Naive thymus-derived CD4-positive, alpha-beta T cell (primary cell): ENCODE data around the gene RAC2. TPM values are rescaled to one million over a fixed set of nuclear protein-coding genes. Genes with fewer than 3 reads are reported as not detected.

Experiments used
- ATAC-seq: fragments of 150-1000 bp; cut with Tn5 transposase; 2 replicates; pipeline ENCODE4 v1.10.0; 2021; ENCODE audit warnings: mild to moderate bottlenecking, moderate library complexity
- CTCF ChIA-PET: fragments of 350-600 bp; sonication (Branson Sonifier 250); formaldehyde crosslinking; loops from one replicate; lab custom pipeline; 2021; ENCODE audit warnings: antibody characterized with exemption; lab: Charles Lee
- POLR2A ChIA-PET: fragments of 350-600 bp; sonication (Branson Sonifier 250); formaldehyde crosslinking; loops from one replicate; lab custom pipeline; 2021; ENCODE audit warnings: antibody characterized with exemption, inconsistent platforms; lab: Charles Lee
- DNase-seq, 9 donors: peaks; one replicate each; pipeline versions ENCODE4 v3.0.0 to v3.0.0-alpha.2; 2020 to 2022; ENCODE audit warnings: mixed read lengths in 1 of 9
- H3K27ac ChIP-seq: one replicate; pipeline ENCODE4 v1.7.0; 2013; ENCODE audit warnings: mild to moderate bottlenecking, low read depth, low read length, moderate library complexity
- H3K27me3 ChIP-seq, 2 donors: one replicate each; pipeline ENCODE4 v1.7.0; 2013; ENCODE audit warnings: low read length in 2 of 2, mild to moderate bottlenecking in 2 of 2, moderate library complexity in 2 of 2; ENCODE audit not compliant: control insufficient read depth in 2 of 2, insufficient read depth in 2 of 2
- H3K36me3 ChIP-seq, 3 experiments: 1 replicate in 2 of 3; 2 replicates in 1 of 3; pipeline ENCODE4 v1.7.0; 2013; ENCODE audit warnings: low read length in 3 of 3, mild to moderate bottlenecking in 3 of 3, moderate library complexity in 1 of 3; ENCODE audit not compliant: insufficient read depth in 3 of 3, control insufficient read depth in 2 of 3
- H3K4me1 ChIP-seq, 2 donors: one replicate each; pipeline ENCODE4 v1.7.0; 2013; ENCODE audit warnings: low read length in 2 of 2, mild to moderate bottlenecking in 2 of 2, moderate library complexity in 1 of 2; ENCODE audit not compliant: control insufficient read depth in 2 of 2, insufficient read depth in 2 of 2
- H3K4me3 ChIP-seq: 2 replicates; pipeline ENCODE4 v1.7.0; 2013; ENCODE audit warnings: mild to moderate bottlenecking, low read length
- H3K9me3 ChIP-seq, 3 experiments: 1 replicate in 2 of 3; 2 replicates in 1 of 3; pipeline ENCODE4 v1.7.0; 2013; ENCODE audit warnings: low read length in 3 of 3; ENCODE audit not compliant: control insufficient read depth in 2 of 3
- H3K27ac Mint-ChIP-seq, 9 donors: one replicate each; pipeline ENCODE4 v1.8.0; 2020 to 2022; ENCODE audit warnings: mixed read lengths in 9 of 9, mild to moderate bottlenecking in 8 of 9, moderate library complexity in 5 of 9, inconsistent platforms in 2 of 9
- H3K27me3 Mint-ChIP-seq, 5 donors: one replicate each; pipeline ENCODE4 v1.8.0; 2021 to 2022; ENCODE audit warnings: mixed read lengths in 5 of 5, mild to moderate bottlenecking in 1 of 5
- H3K36me3 Mint-ChIP-seq, 5 donors: one replicate each; pipeline ENCODE4 v1.8.0; 2020 to 2022; ENCODE audit warnings: mixed read lengths in 5 of 5, mild to moderate bottlenecking in 3 of 5, inconsistent platforms in 1 of 5
- H3K4me1 Mint-ChIP-seq, 7 donors: one replicate each; pipeline ENCODE4 v1.8.0; 2020 to 2022; ENCODE audit warnings: mixed read lengths in 7 of 7, mild to moderate bottlenecking in 3 of 7, inconsistent platforms in 1 of 7
- H3K4me3 Mint-ChIP-seq, 10 donors: one replicate each; pipeline ENCODE4 v1.8.0; 2020 to 2022; ENCODE audit warnings: mild to moderate bottlenecking in 10 of 10, mixed read lengths in 10 of 10, moderate library complexity in 6 of 10, inconsistent platforms in 2 of 10
- H3K9me3 Mint-ChIP-seq, 11 donors: one replicate each; pipeline ENCODE4 v1.8.0; 2020 to 2022; ENCODE audit warnings: mixed read lengths in 11 of 11, mild to moderate bottlenecking in 4 of 11, inconsistent platforms in 1 of 11, moderate library complexity in 1 of 11
- intact Hi-C, 2 donors: fragments of 100-400 bp; cut with micrococcal nuclease; formaldehyde crosslinking; loops; one replicate each; pipeline ENCODE4 v1.15.1; 2023
- polyA plus RNA-seq, 2 donors: library from polyadenylated mRNA; unstranded; fragments of 300-500 nt; fragmentation: Illumina TruSeq; gene quantifications; one replicate each; pipeline ENCODE4 v1.2.3, GENCODE V29; 2021
- total RNA-seq, 6 experiments: library from RNA in 5 of 6; stranded (reverse) in 5 of 6; gene quantifications; 1 replicate in 5 of 6; 2 replicates in 1 of 6; pipeline ENCODE4 v1.2.3 and lab custom pipeline; 2021 to 2026

Gene RAC2
- total and polyA plus RNA-seq, 7 experiments from 2014 or later = 263 to 886 (median 468) TPM

GRCh38 chr22:37239336-37240239, 4.5 kb downstream of the RAC2 start:
- Mint-ChIP-seq H3K4me1 (peaks cover 72 to 87% (median 84%) of the 10 kb centered on the region in 7 donors), H3K36me3 (peaks cover 14 to 67% (median 35%) of the 10 kb centered on the region in 5 donors), H3K27me3 (no peaks in the 10 kb centered on the region), H3K9me3 (no peaks in the 10 kb centered on the region), H3K4me3 (peak overlapping the region; percentile 86 to 99 (median 97)), H3K27ac (peak overlapping the region; percentile 96 to 100 (median 98))
- Histone ChIP-seq H3K27me3 (no peaks in the 10 kb centered on the region), H3K9me3 (no peaks in the 10 kb centered on the region), H3K4me3 (peak overlapping the region; percentile 49), H3K4me1 (peaks cover 74 to 76% of the 10 kb centered on the region in 2 donors), H3K36me3 (peaks cover 15 to 57% (median 29%) of the 10 kb centered on the region in 3 experiments), H3K27ac (peak overlapping the region; percentile 86)
- intact Hi-C loops = loop anchor here (2.0 to 10.0 kb wide), 6 partner anchors 73 to 855 kb away; partner anchors contain the start of genes GGA1 (in 2 of the 2), IL2RB (in 1 of the 2) and MYH9 (in 1 of the 2)
- POLR2A ChIA-PET = interaction anchor here (0.6 to 10.8 kb wide), 13 partner anchors 8 to 464 kb away, joined by 3 to 335 read pairs (median 7); partner anchors contain the start of gene MFNG
- CTCF ChIA-PET = interaction anchor here (0.8 to 10.3 kb wide), 10 partner anchors 10 to 117 kb away, joined by 3 to 184 read pairs (median 8); no protein-coding TSS in a partner anchor
- peak in 1 of 9 donors; percentile 23 for DNase-seq
- ATAC-seq = no peak

DNA sequence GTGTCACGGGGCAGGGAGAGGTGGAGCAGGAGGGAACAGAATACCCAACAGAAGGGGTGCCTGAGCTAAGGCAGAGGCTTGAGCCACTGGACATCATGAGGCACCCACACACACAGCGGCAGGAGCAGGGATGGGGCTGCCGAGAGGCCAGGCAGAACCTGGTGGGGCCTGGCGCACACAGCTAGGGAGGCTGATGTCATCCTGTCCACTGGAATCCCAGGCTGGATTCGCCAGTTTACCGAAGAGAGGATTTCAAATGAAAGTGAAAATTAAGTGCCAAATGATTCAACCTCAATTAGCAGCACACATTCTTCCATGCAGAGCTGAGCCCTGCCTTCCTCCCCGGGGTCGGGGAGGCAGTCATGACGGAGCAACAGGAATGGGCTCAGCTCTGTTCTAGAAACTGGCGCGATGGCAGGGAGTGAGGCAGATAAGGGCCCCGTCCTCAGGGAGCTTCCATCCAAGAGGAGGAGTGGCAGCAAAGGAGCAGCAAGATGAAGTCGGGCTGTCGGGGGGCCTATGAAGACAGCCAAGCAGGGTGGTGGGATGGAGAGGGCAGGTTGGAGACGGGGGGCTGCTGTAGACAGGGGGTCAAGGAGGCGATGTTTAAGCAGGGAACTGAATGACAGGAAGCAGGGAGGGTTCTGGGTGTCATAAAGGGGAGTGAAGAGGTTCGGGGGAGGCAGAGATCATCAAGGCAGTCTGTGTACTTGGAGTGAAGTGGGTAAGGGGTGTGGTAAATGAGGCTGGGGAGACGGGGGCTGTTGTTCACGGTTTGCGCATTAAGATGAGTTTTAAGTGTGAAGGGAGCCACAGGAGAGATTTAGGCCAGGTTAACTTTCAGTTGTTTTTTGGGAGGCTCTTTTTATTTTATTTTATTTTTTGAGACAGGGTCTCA, 6.4 kb downstream of the RAC2 start:
- intact Hi-C loops = loop anchor here (1.0 to 10.0 kb wide), 7 partner anchors 7 to 853 kb away; partner anchors contain the start of gene MYH9 (in 1 of the 2)
- Mint-ChIP-seq H3K27ac (peak overlapping the region; percentile 93 to 100 (median 98)), H3K9me3 (no peaks in the 10 kb centered on the region), H3K27me3 (no peaks in the 10 kb centered on the region), H3K4me3 (peak overlapping the region; percentile 85 to 99 (median 92)), H3K4me1 (peaks cover 80 to 100% (median 95%) of the 10 kb centered on the region in 7 donors), H3K36me3 (peaks cover 14 to 74% (median 42%) of the 10 kb centered on the region in 5 donors)
- Histone ChIP-seq H3K36me3 (peaks cover 20 to 74% (median 33%) of the 10 kb centered on the region in 3 experiments), H3K27me3 (no peaks in the 10 kb centered on the region), H3K4me1 (peaks cover 87 to 90% of the 10 kb centered on the region in 2 donors), H3K27ac (peak overlapping the region; percentile 86), H3K9me3 (no peaks in the 10 kb centered on the region), H3K4me3 (peak overlapping the region; percentile 49)
- ChIA-PET CTCF (interaction anchor here (0.5 to 10.3 kb wide), 23 partner anchors 8 to 708 kb away, joined by 3 to 184 read pairs (median 5); no protein-coding TSS in a partner anchor), POLR2A (interaction anchor here (0.6 to 10.8 kb wide), 23 partner anchors 6 to 256 kb away, joined by 3 to 335 read pairs (median 5); partner anchors contain the start of genes IL2RB and MFNG)
- ATAC-seq = no peak
- DNase-seq = peak in 6 of 9 donors; percentile 21 to 63 (median 46)

DNA sequence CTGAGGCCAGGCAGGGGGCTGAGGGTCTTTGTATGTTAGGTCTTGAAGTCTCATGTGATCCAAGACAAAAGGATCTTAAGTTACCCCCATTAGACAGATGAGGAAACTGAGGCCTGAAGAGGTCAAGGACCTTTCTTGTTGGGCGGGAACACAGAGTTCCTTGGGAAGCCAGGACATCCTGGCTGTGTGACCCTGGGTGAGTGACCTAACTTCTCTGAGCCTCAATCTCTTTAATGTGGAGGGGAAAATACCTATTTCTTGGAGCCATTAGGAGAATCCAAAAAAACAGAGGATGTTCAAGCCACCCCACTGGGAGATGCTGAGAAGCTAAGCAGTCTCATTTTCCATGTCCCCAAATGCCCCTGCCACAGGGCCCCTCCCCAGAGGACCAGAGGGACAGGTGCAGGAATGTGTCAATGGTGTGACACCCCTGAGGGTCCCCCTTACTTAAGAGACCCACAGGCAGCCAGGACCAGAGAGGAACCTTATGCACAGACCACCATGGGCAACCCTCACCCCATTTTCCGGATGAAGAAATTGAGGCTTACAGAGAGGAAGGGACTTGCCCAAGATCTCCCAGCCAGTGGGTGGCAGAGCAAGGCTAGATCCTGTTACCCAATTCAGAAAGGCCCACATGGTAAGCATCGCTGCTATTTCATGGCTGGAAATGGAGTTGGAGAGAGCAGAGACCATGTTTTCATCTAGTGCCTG, 8.0 kb downstream of the RAC2 start:
- DNase-seq = peak in 1 of 9 donors; percentile 20
- no peaks in the 10 kb centered on the region for H3K27me3 Mint-ChIP-seq
- Histone ChIP-seq H3K9me3 (no peaks in the 10 kb centered on the region), H3K4me1 (peaks cover 92 to 94% of the 10 kb centered on the region in 2 donors), H3K27ac (peak overlapping the region; percentile 86), H3K36me3 (peaks cover 21 to 76% (median 28%) of the 10 kb centered on the region in 3 experiments), H3K4me3 (peak overlapping the region; percentile 21), H3K27me3 (no peaks in the 10 kb centered on the region)
- intact Hi-C loops = loop anchor here in 1 of 2 donors (10.0 kb wide), 1 partner anchor 851 kb away; the partner anchor contains the start of gene MYH9
- peaks cover 83 to 100% (median 98%) of the 10 kb centered on the region in 7 donors for H3K4me1 Mint-ChIP-seq
- ChIA-PET CTCF (interaction anchor here (0.9 to 10.3 kb wide), 3 partner anchors 25 to 37 kb away, joined by 4 to 184 read pairs (median 5); no protein-coding TSS in a partner anchor), POLR2A (interaction anchor here (1.0 to 9.8 kb wide), 3 partner anchors 9 to 21 kb away, joined by 6 to 335 read pairs (median 278); partner anchors contain the start of genes RAC2 and SSTR3)
- H3K4me3 Mint-ChIP-seq = peak overlapping the region; percentile 65 to 99 (median 88)
- H3K36me3 Mint-ChIP-seq = peaks cover 10 to 74% (median 37%) of the 10 kb centered on the region in 5 donors
- no peaks in the 10 kb centered on the region for H3K9me3 Mint-ChIP-seq
- ATAC-seq = no peak
- H3K27ac Mint-ChIP-seq = peak overlapping the region; percentile 86 to 100 (median 98)

- Mint-ChIP-seq H3K27ac (peak overlapping the region; percentile 86 to 100 (median 98)), H3K4me1 (peaks cover 83 to 100% (median 98%) of the 10 kb centered on the region in 7 donors), H3K9me3 (peaks cover 0 to 1% (median 0%) of the 10 kb centered on the region in 11 donors), H3K27me3 (no peaks in the 10 kb centered on the region), H3K4me3 (peak overlapping the region; percentile 76 to 99 (median 86)), H3K36me3 (peaks cover 5 to 70% (median 35%) of the 10 kb centered on the region in 5 donors)
- peaks cover 91 to 94% of the 10 kb centered on the region in 2 donors for H3K4me1 ChIP-seq
- ATAC-seq (no peak), DNase-seq (peak in 1 of 9 donors; percentile 25)
- no peaks in the 10 kb centered on the region for H3K9me3 ChIP-seq
- ChIA-PET CTCF (interaction anchor here (0.6 to 0.9 kb wide), 2 partner anchors 26 to 32 kb away, joined by 3 to 5 read pairs; no protein-coding TSS in a partner anchor), POLR2A (interaction anchor here (1.1 to 8.7 kb wide), 4 partner anchors 7 to 373 kb away, joined by 3 to 297 read pairs (median 142); partner anchors contain the start of genes GGA1, RAC2 and SSTR3)
- no peaks in the 10 kb centered on the region for H3K27me3 ChIP-seq
- H3K4me3 ChIP-seq = peak overlapping the region; percentile 21
- H3K36me3 ChIP-seq = peaks cover 15 to 66% (median 18%) of the 10 kb centered on the region in 3 experiments
- H3K27ac ChIP-seq = peak overlapping the region; percentile 86
- intact Hi-C loops = loop anchor here (5.0 to 10.0 kb wide), 2 partner anchors 32 to 850 kb away; partner anchors contain the start of gene MYH9 (in 1 of the 2)
These were observed 9.0 kb downstream of the RAC2 start for GRCh38 chr22:37234736-37235711.
